Measurements from ENCODE around the gene DHX40.
A peak's percentile ranks its signal among the peaks of the same experiment; 100 is the strongest.

DHX40 gene

DNA sequence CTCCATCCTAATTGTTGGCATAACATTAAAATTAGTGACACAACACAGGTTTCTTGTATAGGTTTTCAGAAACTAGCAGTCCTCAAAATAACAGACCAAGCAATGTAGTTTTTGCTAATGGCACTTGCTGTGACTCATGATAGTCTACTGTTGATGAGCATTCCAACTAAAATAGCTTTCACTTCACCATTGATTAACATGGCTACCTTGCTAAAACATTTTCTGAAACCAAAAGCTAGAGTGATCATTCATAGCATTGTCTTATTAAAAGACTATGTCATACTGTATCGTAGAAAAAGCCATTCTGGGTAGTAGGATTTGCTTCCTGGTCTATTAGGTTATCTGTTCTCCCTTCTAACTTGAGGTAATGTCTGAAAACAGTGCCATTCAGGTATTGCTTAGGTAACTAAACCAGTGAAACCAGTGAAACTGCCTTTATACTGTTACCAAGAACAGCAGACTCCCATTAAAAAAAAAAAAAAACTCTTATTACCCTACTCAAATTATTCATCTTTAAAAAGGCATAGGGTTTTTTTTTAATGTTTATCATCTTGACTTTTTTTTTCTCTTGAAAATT is 51.8 kb downstream of the DHX40 start:
- CTCF ChIA-PET = interaction anchor here (1.6 to 1.8 kb wide), 2 partner anchors 10 to 16 kb away, joined by 4 to 5 read pairs; no protein-coding TSS in a partner anchor
- POLR2A ChIA-PET = interaction anchor here (0.5 kb wide), 1 partner anchor 53 kb away, joined by 4 read pairs; no protein-coding TSS in a partner anchor
- no peak for DNase-seq (ENCODE audit: extremely low spot score)
- TF ChIP-seq, protein P1, sequence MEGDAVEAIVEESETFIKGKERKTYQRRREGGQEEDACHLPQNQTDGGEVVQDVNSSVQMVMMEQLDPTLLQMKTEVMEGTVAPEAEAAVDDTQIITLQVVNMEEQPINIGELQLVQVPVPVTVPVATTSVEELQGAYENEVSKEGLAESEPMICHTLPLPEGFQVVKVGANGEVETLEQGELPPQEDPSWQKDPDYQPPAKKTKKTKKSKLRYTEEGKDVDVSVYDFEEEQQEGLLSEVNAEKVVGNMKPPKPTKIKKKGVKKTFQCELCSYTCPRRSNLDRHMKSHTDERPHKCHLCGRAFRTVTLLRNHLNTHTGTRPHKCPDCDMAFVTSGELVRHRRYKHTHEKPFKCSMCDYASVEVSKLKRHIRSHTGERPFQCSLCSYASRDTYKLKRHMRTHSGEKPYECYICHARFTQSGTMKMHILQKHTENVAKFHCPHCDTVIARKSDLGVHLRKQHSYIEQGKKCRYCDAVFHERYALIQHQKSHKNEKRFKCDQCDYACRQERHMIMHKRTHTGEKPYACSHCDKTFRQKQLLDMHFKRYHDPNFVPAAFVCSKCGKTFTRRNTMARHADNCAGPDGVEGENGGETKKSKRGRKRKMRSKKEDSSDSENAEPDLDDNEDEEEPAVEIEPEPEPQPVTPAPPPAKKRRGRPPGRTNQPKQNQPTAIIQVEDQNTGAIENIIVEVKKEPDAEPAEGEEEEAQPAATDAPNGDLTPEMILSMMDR (IDR thresholded peaks at IDR 0.05; ENCODE audit: control extremely low read depth, extremely low read depth, low read depth, missing control alignments) = no peak

- CTCF ChIA-PET = interaction anchor here (1.0 to 1.8 kb wide), 2 partner anchors 11 to 18 kb away, joined by 5 to 7 read pairs; no protein-coding TSS in a partner anchor
- DNase-seq (ENCODE audit: extremely low spot score) = no peak
- POLR2A ChIA-PET = interaction anchor here (0.5 to 2.4 kb wide), 11 partner anchors 18 to 406 kb away, joined by 3 to 9 read pairs (median 3); partner anchors contain the start of genes PTRH2 and VMP1
Measured at GRCh38 chr17:59619035-59619297, 53.6 kb downstream of the DHX40 start.

DNA sequence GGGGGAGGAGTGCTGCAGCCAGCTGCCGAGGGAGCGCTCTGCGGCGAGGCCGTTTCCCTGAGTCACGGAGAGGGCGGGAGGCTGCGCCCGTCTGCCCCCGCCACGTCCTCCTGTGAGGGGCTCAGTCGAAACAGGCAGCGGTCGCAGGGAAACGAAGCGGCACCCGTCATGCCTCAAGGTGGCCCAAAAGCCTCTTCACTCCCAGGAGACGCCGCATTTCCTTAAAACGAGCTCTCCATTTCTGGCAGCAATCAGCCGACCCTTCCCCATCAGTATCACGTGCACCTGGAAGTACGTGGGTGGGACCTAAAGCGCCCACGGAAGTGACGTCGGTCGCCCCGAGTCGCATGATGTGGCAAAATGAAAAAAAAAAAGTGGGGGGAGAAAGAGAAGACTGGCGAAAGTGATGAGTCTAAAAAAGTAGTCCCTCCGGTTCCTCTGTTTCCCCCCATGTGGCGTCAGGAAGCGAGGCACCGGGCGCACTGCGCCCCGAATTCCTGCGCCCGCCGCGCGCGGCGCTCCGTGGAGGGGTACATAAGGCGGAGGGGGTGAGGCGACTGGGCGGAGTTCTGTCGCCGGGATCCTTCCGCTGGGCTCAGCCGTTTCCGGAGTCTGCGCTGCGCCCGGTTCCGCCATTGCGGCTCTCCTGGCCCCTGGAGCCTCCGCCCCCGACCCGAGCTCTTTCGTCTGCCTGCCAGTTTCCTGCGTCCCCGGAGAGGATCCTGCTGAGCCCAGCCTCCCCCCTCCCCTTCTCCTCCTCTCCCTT is 54.1 kb downstream of the DHX40 start, which contains the start of gene CLTC:
Gene CLTC, plus strand, starts transcription at position 598 of the 766 bp plus-strand sequence. CDS start 237 bp downstream, outside the sequence.
- POLR2A ChIA-PET = interaction anchor here (0.5 to 2.4 kb wide), 11 partner anchors 18 to 407 kb away, joined by 3 to 9 read pairs (median 3); partner anchors contain the start of genes PTRH2 and VMP1
- TF ChIP-seq, protein P1 (IDR thresholded peaks at IDR 0.05; ENCODE audit: control extremely low read depth, extremely low read depth, low read depth, missing control alignments) = no peak
- peak; percentile 86 for DNase-seq (ENCODE audit: extremely low spot score)
- CTCF ChIA-PET = interaction anchor here (1.0 to 1.8 kb wide), 2 partner anchors 11 to 19 kb away, joined by 5 to 7 read pairs; no protein-coding TSS in a partner anchor

More at GRCh38 chr17:59619035-59619297, 53.6 kb downstream of the DHX40 start:
- TF ChIP-seq, protein P1 (IDR thresholded peaks at IDR 0.05; ENCODE audit: control extremely low read depth, extremely low read depth, low read depth, missing control alignments) = no peak

DNA sequence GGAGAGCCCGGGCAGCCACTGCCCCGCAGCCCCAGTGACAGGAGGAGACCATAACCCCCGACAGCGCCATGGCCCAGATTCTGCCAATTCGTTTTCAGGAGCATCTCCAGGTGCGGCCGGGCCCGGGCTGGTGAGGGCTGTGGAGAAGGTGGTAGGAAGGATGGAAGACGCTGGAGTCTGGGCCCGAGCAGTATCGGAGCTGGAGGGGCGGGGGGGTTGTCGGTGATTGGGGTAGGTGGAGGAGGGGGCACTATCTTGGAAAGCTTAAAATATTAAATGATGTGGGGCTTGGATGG is 54.6 kb downstream of the DHX40 start:
- DNase-seq (ENCODE audit: extremely low spot score) = no peak
- ChIA-PET CTCF (interaction anchor here (1.0 kb wide), 1 partner anchor 12 kb away, joined by 7 read pairs; no protein-coding TSS in a partner anchor), POLR2A (interaction anchor here (1.0 to 2.4 kb wide), 2 partner anchors 87 to 227 kb away, joined by 4 to 9 read pairs; partner anchors contain the start of genes PTRH2 and VMP1)
- TF ChIP-seq, protein P1 (IDR thresholded peaks at IDR 0.05; ENCODE audit: control extremely low read depth, extremely low read depth, low read depth, missing control alignments) = no peak

GRCh38 chr17:59620518-59621259 is 55.3 kb downstream of the DHX40 start:
- TF ChIP-seq, protein P1 (IDR thresholded peaks at IDR 0.05; ENCODE audit: control extremely low read depth, extremely low read depth, low read depth, missing control alignments) = no peak
- ChIA-PET CTCF (no interaction called here), POLR2A (interaction anchor here (2.4 kb wide), 1 partner anchor 87 kb away, joined by 9 read pairs; the partner anchor contains the start of genes PTRH2 and VMP1)
- DNase-seq (ENCODE audit: extremely low spot score) = peak; percentile 51

GRCh38 chr17:59621771-59622170 is 56.4 kb downstream of the DHX40 start:
- DNase-seq (ENCODE audit: extremely low spot score) = no peak
- ChIA-PET CTCF (interaction anchor here (0.6 to 1.3 kb wide), 3 partner anchors 14 to 193 kb away, joined by 3 to 5 read pairs (median 3); no protein-coding TSS in a partner anchor), POLR2A (interaction anchor here (0.5 to 0.6 kb wide), 2 partner anchors 20 to 457 kb away, joined by 3 to 4 read pairs; no protein-coding TSS in a partner anchor)
- TF ChIP-seq, protein P1 (IDR thresholded peaks at IDR 0.05; ENCODE audit: control extremely low read depth, extremely low read depth, low read depth, missing control alignments) = no peak
